Measurements from ENCODE around the gene GAMT.

Gene GAMT

GRCh38 chr19:1399745-1400144 is 1.6 kb downstream of the GAMT start:
- no peak for DNase-seq (ENCODE audit: low spot score)

GRCh38 chr19:1399079-1399478 is 2.3 kb downstream of the GAMT start:
- DNase-seq (ENCODE audit: low spot score): no peak

GRCh38 chr19:1397838-1398237 is 3.5 kb downstream of the GAMT start:
- DNase-seq (ENCODE audit: low spot score): no peak

- DNase-seq (ENCODE audit: low spot score): no peak
Observed at GRCh38 chr19:1396768-1397679, 4.3 kb downstream of the GAMT start.

GRCh38 chr19:1396019-1396767 is 5.1 kb downstream of the GAMT start:
- DNase-seq (ENCODE audit: low spot score): no peak

GRCh38 chr19:1395194-1396018 is 5.9 kb downstream of the GAMT start:
- DNase-seq (ENCODE audit: low spot score): no peak

- no peak for DNase-seq (ENCODE audit: low spot score)
Observed at GRCh38 chr19:1394252-1395193, 6.8 kb downstream of the GAMT start.

GRCh38 chr19:1393841-1394240 is 7.5 kb downstream of the GAMT start:
- DNase-seq (ENCODE audit: low spot score): no peak

GRCh38 chr19:1392939-1393530 is 8.3 kb downstream of the GAMT start:
- no peak for DNase-seq (ENCODE audit: low spot score)

- no peak for DNase-seq (ENCODE audit: low spot score)
Observed at GRCh38 chr19:1392407-1392806, 8.9 kb downstream of the GAMT start.

GRCh38 chr19:1390890-1391423 is 10.4 kb downstream of the GAMT start:
- no peak for DNase-seq (ENCODE audit: low spot score)

- no peak for DNase-seq (ENCODE audit: low spot score)
Observed at GRCh38 chr19:1389033-1389940, 12.1 kb downstream of the GAMT start.

- no peak for DNase-seq (ENCODE audit: low spot score)
Observed at GRCh38 chr19:1388637-1389026, 12.7 kb downstream of the GAMT start.

GRCh38 chr19:1387684-1388636 is 13.4 kb downstream of the GAMT start:
- DNase-seq (ENCODE audit: low spot score): no peak

GRCh38 chr19:1386945-1387683 is 14.2 kb downstream of the GAMT start:
- DNase-seq (ENCODE audit: low spot score): no peak

GRCh38 chr19:1385816-1386215 is 15.5 kb downstream of the GAMT start:
- no peak for DNase-seq (ENCODE audit: low spot score)

- DNase-seq (ENCODE audit: low spot score): peak; percentile 19
Observed at GRCh38 chr19:1384478-1385110, 16.7 kb downstream of the GAMT start.
